Measurements from ENCODE around the gene FBXO40.

FBXO40 gene

DNA sequence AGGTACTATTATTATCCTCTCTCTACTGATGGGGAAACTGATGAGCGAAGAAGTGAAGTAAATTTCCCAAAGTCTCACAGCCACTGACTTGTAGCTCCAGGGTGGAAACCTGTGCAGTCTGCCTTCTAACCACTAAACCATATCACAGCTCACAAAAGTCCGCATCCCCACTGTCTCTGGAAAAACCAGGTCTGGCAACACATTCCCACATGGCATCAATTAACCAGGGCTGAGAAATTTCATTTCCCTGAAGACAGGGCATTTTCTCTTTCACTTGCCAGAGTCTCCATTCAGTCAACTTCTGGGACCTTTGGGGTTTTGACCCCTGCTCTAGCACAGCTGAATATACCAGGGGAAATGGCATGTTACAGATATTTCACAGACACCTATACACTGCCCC is 26.5 kb downstream of the FBXO40 start:
- no peak for DNase-seq (ENCODE audit: low read depth)

DNA sequence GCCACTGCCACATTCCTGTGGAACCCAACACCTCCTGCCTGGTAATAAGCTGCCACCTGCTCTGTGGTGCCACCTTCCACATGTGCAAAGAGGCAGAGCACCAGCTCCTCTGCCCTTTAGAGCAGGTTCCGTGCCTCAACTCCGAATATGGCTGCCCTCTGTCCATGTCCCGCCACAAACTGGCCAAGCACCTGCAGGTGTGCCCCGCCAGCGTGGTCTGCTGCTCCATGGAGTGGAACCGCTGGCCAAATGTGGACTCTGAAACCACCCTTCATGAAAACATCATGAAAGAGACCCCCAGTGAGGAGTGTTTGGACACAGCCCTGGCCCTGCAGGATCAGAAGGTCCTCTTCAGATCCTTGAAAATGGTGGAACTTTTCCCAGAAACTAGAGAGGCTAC is 28.3 kb downstream of the FBXO40 start:
- DNase-seq (ENCODE audit: low read depth), result no peak

DNA sequence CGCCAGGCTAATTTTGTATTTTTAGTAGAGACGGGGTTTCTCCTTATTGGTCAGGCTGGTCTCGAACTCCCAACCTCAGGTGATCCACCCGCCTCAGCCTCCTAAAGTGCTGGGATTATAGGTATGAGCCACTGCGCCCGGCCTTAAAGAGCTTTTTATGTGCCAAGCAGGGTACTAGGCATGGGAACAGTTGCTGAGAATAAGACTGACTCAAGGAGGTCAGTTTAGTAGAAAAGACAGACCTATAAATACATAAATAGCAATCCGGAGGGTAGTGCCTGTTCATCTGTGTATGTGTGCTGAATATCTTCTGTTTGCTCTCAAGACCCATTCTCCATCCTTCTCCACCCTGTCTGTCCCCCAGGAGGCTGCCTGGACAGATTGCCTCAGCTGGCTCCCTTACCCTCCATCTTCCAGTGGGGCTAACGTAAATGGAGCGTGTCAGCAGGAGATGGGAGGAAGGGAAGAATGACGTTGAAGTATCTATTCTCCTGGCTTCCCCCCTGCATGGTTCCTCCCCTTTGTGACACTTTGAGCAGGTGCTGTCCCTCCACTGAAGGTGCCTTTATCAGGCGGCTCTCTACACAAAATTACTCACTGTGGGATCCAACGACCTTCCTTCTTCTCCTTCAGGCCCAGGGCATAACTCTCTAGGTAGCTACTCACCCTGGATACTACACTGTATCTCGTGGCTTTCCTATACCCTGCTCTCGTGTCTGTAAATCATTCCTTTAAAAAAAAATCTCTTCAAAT is 31.1 kb downstream of the FBXO40 start:
- no peak for DNase-seq (ENCODE audit: low read depth)

DNA sequence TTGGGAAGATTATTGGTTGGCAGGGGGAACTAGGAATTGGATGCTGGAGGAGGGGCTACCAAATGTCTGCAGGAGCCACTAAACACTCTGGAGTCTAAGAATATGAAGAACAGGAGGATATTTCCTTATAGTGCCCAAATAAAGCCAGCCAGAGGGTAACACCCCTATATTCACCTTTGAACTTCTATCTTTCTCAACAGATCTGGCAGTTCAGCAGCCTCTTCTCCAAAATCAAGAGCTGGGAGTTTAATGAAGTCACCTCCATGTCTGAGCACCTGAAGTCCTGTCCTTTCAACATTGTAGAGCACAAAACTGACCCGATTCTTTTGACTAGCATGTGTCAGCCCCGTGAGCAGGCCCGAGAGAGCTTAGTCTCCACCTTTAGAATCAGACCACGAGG is 33.3 kb downstream of the FBXO40 start:
- DNase-seq (ENCODE audit: low read depth), result no peak

DNA sequence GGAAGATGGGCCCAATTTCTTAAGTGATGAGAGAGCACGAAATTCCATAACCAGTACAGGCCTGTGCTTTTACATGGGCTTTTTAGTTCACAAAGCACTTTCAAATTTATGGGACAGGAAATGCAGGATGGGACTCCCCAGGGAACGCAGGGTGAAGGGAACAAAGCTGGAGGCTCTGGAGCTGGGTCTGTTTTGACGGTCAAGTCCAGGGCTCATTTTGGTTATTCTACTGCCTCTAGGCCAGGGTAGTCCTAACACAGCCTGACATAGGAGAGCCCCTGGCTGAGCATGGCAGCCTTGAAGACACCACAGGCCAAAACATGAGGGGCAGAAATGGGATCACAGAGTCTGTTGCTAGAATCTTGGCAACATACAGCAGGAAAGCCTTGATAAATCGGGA is 34.0 kb downstream of the FBXO40 start:
- DNase-seq (ENCODE audit: low read depth), result no peak

DNA sequence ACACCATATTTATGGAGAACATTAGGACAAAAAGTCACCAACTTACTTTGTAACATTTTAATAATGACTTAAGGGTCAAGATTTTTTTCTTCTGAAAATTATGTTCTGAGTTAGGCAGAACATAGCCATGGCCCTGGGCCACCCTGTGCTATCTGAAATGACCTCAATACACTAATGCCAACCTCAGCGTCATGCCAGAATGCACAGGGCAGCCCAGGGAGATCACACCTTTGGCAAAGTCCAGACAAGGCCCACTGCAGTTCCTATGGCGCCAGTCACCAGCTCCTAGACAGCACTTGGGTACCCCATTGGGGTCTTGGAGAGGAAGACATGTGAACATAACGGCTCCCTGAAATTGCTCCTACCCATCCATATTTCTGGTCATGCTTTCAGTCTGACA is 34.4 kb downstream of the FBXO40 start:
- DNase-seq (ENCODE audit: low read depth), result no peak

DNA sequence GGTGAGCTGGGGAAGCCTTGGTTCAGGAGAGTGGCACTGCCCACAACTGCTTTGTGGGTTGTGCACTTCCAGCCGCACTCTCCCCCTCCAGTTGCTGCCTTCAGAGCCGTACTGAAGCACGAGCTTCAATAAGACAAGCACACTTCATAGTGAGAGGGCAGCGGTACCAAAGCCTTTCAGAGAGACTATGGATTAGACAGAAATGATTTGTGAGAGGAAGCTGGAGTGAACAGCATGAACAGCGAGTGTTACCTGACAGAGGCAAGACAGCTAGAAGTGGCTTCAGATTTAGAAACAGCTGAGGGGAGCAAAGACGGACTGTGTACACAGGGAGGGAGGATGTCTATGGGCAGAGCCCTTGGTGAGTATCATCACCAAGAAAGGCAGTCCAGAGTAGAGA is 36.4 kb downstream of the FBXO40 start:
- DNase-seq (ENCODE audit: low read depth), result no peak

DNA sequence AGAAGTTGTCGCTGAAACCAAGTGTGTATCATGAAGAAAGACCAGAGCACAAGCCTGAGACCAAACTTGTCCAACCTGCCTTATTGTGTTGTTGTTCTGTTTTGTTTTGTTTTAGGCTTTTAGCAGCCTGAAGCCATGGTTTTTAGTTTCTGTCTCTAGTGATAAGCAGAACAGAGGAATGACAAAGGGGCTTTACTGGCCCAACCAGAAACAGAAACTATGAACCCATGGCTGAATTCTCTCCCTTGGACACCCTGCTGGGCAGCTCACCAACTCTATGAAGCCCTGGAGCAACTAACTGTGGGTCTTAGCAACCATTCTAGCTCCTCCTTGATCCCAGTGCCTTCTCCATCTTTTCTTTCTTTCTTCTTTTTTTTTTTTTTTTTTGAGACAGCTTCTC is 37.2 kb downstream of the FBXO40 start:
- DNase-seq (ENCODE audit: low read depth), result no peak

DNA sequence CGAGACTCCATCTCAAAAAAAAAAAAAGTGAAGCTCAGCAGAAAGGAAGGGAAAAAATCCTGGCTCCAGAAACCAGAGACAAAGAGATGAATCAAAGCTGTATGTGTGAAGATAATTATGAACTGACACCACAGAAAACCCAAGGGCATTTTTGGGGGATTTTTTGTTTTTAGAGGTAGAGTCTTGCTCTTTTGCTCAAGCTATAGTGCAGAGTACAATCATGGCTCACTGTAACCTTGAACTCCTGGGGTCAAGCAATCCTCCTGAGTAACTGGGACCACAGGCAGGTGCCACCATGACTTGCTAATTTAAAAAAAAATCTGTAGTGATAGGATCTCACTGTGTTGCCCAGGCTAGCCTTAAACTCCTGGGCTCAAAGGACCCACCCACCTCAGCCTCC is 44.7 kb downstream of the FBXO40 start:
- DNase-seq (ENCODE audit: low read depth), result no peak

DNA sequence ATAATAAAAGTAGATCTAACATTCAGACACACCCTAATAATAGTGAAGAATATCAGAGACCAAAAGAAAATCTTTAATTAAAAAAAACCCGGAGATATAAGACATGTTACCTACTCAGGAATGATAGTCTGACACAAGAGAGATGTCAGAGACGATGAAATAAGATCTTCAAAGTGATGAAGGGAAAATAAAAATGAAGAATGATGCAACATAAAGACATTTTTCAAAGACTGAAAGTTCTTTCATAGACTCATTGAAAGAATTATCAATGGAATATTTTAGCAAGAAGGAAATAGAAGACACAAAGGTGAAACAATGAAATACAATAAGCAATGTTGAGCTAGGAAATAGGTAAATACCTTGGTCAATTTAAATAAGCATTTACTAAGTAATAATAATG is 47.9 kb downstream of the FBXO40 start:
- DNase-seq (ENCODE audit: low read depth), result no peak

DNA sequence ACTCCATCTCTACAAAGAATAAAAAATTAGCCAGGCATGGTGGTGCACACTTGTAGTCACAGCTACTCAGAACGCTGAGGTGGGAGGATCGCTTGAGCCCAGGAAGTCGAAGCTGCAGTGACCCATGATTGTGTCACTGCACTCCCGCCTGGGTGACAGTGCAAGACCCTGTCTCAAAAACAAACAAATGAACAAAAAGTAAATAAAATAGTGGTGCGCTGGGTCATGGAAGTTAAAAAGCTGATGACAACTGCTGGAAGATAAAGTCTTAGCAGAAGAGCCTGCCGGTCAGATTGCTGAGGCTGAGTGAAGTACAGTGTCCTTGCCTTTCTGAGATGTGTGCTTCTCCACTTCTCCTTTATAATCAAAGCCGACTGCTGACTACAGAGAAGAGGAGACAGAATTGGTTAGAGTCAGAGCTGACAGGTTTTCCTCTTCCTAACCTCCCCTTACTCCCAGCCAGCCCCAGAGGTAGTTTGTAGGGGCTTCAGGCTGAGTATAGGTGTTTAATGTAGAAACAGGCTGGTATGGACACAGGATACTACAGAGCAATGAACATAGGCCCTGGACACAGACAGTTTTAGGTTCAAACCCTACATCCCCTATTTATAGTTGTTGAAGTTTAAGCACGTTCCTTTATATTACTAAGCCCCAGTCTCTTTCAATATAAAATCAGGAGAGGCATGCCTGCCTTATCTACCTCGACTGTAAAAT is 49.6 kb downstream of the FBXO40 start:
- DNase-seq (ENCODE audit: low read depth), result no peak

DNA sequence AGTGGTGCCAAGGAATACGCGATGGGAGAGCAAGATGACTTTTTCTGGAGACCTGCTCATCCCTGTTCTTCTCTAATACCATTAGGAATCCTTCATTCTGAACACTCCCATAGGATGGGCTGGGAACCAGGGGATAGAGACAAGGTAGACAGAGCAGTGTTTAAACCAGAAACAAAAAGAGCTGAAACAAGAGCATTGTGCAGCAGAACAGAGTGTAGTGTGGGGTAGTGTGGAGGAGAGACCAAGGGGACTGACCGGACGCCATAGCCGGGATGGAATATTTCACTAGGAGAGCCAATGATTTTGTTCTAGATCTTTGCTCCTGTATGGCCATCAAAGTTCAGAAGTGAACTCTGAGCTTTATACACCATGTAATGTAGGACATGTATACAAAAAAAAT is 51.9 kb downstream of the FBXO40 start:
- DNase-seq (ENCODE audit: low read depth), result no peak

DNA sequence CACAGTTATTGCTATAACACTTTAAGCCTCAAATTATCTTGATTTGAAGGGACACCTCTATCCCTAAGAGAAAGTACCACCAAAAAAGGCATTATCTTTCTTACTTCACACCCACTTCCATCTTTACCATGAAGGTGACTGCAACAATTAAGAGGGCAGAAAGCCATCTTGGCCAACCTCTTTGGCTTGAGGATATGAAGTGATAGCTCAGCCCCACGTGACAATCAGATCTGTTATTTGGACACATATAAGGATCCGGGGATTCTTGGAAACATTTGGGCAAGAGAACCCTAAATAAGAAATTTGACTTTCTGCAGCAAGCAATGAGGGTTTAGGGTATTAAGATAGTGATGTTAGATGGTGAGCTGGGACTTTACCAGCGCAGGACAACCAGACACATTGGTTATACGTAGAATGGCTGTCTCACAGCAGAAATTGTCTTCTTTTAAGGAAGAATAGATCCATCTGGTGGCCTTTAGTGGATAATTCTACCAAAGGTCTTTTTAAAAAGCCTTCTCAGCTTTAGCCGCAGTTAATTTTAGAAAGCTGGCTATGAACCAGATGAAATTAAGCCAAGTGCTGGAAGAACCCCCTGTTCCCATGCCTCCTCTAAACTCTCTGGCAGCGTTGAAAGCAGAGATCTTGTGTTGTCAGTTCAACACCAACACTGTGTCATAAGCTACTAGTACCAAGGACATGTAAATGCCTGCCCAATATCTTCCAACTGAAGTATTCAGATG is 55.2 kb downstream of the FBXO40 start:
- peak; percentile 6 for DNase-seq (ENCODE audit: low read depth)

DNA sequence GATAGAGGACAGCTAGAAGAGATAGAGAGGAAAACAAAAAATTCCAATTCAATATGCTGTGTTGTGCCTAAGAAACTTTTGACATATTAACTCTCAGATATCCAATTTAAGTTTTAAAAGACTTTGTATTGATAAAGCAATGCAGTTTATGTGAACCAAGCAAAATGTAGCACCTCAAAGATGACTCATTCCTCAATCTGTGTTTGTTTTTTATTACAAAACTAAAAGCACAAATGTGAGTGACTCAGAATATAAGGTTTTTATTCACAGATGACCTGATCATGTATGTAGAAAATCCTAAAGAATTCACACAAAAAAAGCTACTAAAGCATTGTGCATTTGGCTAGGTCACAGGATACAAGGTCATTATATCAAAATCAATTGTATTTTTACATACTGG is 56.5 kb downstream of the FBXO40 start:
- no peak for DNase-seq (ENCODE audit: low read depth)

DNA sequence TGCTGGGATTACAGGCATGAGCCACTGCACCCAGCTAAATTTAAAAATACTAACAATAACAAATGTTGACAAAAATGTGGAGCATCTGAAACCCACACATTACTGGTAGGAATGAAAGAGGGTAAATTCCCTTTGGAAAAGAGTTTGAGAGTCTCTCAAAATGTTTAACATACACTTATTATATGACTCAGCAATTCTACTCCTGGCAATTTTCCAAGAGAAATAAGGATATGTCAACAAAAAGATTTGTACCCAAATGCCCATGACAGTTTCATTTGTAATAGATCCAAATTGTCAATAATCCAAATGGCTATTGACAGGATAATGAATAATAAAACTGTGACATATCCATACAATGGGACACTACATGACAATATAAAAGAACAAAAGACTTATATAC is 58.5 kb downstream of the FBXO40 start:
- DNase-seq (ENCODE audit: low read depth), result no peak

DNA sequence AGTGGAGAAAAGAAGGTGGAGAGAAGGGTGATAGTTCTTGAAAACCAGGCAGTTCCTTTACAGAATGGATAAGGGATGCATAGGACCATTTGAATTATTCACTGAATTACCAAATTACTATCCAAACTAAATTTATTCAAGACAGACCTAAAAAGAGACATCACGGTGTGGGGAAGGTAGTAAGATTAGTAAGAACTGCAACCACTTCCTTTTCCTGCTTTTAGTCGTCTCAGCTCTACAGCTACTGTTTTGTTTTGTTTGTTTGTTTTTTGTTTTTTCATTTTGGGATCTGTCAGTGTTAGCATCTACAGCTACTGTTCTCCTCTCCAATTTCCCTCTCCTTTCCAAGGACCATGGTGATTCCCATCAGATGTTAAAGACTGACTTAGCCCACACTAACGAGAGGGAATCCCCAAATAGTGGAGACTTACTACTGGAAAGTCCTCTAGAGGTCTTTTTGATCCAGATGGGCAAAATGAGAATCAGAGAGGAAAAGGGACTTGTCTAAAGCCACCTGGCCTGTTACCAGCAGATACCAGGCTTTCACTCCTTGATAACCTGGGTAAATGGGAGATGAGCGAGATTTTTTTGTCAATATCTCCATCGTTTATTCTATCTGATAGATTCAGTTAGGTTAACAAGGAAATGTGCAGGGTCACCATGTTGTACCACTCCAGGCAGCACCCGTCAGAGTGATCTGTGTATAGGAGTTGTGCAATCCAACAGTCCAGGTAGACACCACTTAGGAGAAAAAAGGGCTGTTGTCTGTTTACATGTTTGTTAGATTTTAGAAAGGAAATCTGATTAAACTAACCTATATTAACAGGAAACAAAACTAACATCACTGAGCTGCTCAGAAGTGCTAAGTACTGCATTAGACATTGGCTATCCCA is 61.6 kb downstream of the FBXO40 start:
- DNase-seq (ENCODE audit: low read depth), result no peak

DNA sequence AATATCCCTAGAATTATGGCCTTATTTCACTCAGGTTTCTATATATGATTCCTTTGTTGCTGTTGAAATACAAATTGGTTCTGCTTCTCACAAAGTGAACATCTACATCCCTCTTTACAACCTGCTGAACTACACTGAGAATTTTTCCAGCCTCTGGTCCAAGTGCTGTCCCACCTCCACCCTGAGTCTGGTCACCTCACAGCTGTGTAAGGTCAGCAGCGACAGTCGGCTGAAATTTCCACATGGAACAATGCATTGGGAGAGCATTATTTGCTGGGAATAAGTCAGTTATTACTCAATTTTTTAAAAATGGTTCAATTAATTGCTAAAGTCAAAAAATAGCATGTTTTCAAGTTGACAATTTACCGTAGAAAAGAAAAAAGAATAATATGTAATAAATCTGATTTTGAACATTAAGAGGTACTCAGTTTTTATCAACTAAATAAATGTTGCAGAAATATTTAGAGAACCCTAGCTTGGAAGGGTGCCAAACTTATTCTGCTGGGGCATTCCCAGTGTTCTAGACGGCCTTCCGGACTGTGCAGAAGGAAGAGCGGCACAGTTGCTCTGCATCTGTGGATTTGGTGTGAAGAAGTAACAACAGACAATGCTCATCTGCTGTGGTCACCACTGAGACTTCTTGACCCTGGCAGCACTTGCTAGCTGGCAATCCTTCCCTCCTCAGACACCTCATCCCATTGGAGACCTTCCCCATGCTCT is 65.7 kb downstream of the FBXO40 start:
- DNase-seq (ENCODE audit: low read depth), result no peak

DNA sequence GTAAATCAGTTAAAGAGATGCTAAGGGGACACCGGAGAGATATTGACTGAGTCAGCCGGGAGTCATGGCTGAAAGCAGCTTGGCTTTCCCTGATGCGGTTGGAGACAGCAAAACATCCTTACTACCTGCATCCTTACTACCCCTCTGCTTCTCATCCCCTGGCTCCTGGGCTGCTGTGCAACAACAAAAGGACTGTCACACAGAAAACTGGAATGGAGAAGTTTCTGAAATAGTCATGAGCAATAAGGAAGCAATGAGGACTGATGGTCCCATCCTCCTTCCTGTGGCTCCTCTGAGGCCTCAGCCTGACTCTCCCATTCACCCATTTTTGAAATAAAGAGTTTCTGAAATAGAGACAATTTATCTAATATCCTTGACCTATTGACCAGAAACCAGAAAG is 66.4 kb downstream of the FBXO40 start:
- no peak for DNase-seq (ENCODE audit: low read depth)

DNA sequence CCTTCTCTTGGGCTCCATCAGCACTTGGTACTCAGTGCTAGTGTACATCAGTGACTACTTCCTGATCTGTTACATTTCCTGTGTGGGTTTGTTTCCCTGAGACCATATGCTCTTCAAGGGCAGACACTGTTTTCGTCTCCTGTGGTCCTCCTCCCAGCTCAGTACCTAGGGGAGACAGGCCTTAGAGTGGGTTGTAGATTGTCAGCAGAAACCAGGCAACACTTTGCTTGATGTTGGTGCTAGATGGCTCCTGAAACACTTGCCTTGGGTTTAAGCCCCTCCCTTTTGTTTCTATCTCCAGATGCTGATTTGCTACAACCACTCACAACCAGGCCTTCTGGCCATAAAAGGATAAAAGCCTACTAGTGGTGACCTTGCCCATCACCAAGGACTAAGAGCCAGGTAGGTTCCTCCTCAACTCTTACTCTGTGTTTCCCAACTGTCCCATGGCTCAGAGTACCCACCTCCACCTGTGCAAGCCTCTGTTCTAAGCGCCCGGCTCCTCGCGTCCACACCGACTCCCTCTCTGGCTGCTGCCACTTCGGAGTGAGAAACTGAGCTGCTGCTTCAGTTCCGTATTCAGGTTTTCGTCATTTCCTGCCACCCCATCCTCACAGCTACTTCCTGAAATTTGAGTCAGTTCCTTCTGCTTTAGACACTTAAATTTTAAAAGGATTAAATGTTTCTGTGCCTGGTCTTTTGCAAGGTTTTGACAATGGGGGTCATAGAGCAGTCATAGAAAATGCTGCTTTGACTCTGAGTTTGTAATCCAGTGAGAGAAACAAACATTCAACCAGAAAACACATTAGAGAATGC is 67.4 kb downstream of the FBXO40 start, which contains the start of gene HCLS1:
TSS of gene HCLS1 (minus strand) at position 548 of the 816 bp plus-strand sequence. CDS start 2,556 bp downstream, outside the sequence.
- DNase-seq (ENCODE audit: low read depth), result no peak

DNA sequence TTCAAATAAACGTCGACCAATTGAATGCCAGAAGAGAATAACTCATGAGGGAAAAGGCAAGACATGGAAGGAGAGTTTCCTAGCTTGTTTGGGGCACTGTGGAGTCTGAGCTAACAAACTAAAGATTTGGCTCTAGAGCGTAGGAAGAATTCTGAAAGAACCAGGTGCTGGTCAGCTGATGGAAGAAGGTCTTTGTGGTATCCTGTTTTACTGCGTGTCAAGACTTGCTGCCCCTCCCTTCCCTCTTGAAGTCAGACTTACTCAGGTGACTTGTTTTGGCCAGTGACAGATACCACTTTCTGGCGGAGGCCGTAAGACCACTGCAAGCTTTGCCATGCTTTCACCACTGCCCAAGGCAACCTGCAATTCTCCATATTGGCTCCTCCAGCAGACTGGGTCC is 68.2 kb downstream of the FBXO40 start:
- no peak for DNase-seq (ENCODE audit: low read depth)
